GM23248 (cell line): ENCODE measurements around the gene BMPR2. TPM values are rescaled to one million over a fixed set of nuclear protein-coding genes. Genes with fewer than 3 reads are reported as not detected.

Source experiments
- DNase-seq: peaks from one replicate; pipeline ENCODE4 v3.0.0-alpha.2; 2015
- H2AFZ ChIP-seq: fragments of 200-600 bp; sonication (generic); 2 replicates; pipeline ENCODE4 v1.6.1; 2016; ENCODE audit warnings: antibody characterized with exemption
- H3F3A ChIP-seq: fragments of 200-600 bp; sonication (generic); 2 replicates; pipeline ENCODE4 v1.6.1; 2016; ENCODE audit warnings: mild to moderate bottlenecking, antibody characterized with exemption, mixed run types; ENCODE audit not compliant: insufficient read depth
- H3K27ac ChIP-seq: fragments of 200-600 bp; sonication (generic); 2 replicates; pipeline ENCODE4 v1.5.1; 2016; ENCODE audit warnings: mild to moderate bottlenecking
- H3K27me3 ChIP-seq: fragments of 200-600 bp; sonication (generic); replicated peaks from 2 replicates; pipeline ENCODE4 v1.6.1; 2016; ENCODE audit warnings: mild to moderate bottlenecking; ENCODE audit not compliant: insufficient read depth
- H3K36me3 ChIP-seq: fragments of 200-600 bp; sonication (generic); 2 replicates; pipeline ENCODE4 v1.6.1; 2016; ENCODE audit warnings: low read depth, mild to moderate bottlenecking
- H3K4me1 ChIP-seq: fragments of 200-600 bp; sonication (generic); 2 replicates; pipeline ENCODE4 v1.6.1; 2016; ENCODE audit warnings: mild to moderate bottlenecking; ENCODE audit not compliant: insufficient read depth
- H3K4me2 ChIP-seq: fragments of 200-600 bp; sonication (generic); one replicate; pipeline ENCODE4 v1.6.1; 2016; ENCODE audit warnings: mild to moderate bottlenecking; ENCODE audit not compliant: unreplicated experiment
- H3K4me3 ChIP-seq: fragments of 200-600 bp; sonication (generic); 2 replicates; pipeline ENCODE4 v1.5.1; 2016; ENCODE audit warnings: mild to moderate bottlenecking
- H3K79me2 ChIP-seq: fragments of 200-600 bp; sonication (generic); 2 replicates; pipeline ENCODE4 v1.6.1; 2016; ENCODE audit warnings: mild to moderate bottlenecking; ENCODE audit not compliant: insufficient read depth
- H3K9ac ChIP-seq: fragments of 200-600 bp; sonication (generic); 2 replicates; pipeline ENCODE4 v1.6.1; 2016; ENCODE audit warnings: mild to moderate bottlenecking
- H3K9me2 ChIP-seq: fragments of 200-600 bp; sonication (generic); 2 replicates; pipeline ENCODE4 v1.6.1; 2016; ENCODE audit warnings: mixed run types, mild to moderate bottlenecking, moderate library complexity; ENCODE audit not compliant: insufficient read depth
- H3K9me3 ChIP-seq: fragments of 200-600 bp; sonication (generic); one replicate; pipeline ENCODE4 v1.6.1; 2017; ENCODE audit warnings: low read depth
- H4K20me1 ChIP-seq: fragments of 200-600 bp; sonication (generic); 2 replicates; pipeline ENCODE4 v1.6.0; 2016; ENCODE audit not compliant: insufficient read depth
- EZH2 ChIP-seq: fragments of 200-600 bp; sonication (generic); IDR thresholded peaks from 2 replicates; pipeline ENCODE4 v1.6.1; 2018; ENCODE audit warnings: antibody characterized with exemption, mild to moderate bottlenecking; ENCODE audit not compliant: insufficient read depth, poor library complexity, severe bottlenecking
- EZH2phosphoT487 ChIP-seq: fragments of 200-600 bp; sonication (generic); IDR thresholded peaks from 2 replicates; pipeline ENCODE4 v1.6.1; 2018; ENCODE audit warnings: antibody characterized with exemption, moderate library complexity, mild to moderate bottlenecking, low read depth; ENCODE audit not compliant: insufficient read depth
- WGBS, 2 experiments: methylation state at CpG; one replicate each; pipeline ENCODE4 v1.1.6; 2015 to 2017; ENCODE audit warnings: low lambda C conversion rate in 2 of 2, low coverage in 1 of 2; ENCODE audit errors: missing lambda C conversion rate in 2 of 2; 5-methylcytosine and 5-hydroxymethylcytosine counted together
- in situ Hi-C: fragments of 300-500 bp; cut with MboI; formaldehyde crosslinking; loops from 2 replicates; pipeline ENCODE4 v1.15.0; 2020
- polyA plus RNA-seq: library from polyadenylated mRNA; unstranded; fragments of >200 nt; fragmentation: Nextera tagmentation; extraction: Ambion mirVana; gene quantifications from 2 replicates; pipeline ENCODE4 v1.2.1, GENCODE V29; 2016
- total RNA-seq: library from RNA; depleted of rRNA; stranded (reverse); fragments of >200 nt; shearing (Covaris generic); gene quantifications from 2 replicates; pipeline ENCODE4 v1.2.3, GENCODE V29; 2014

Gene BMPR2
- total and polyA plus RNA-seq, 2 experiments from 2014 or later = 17.8 to 31.3 TPM

DNA sequence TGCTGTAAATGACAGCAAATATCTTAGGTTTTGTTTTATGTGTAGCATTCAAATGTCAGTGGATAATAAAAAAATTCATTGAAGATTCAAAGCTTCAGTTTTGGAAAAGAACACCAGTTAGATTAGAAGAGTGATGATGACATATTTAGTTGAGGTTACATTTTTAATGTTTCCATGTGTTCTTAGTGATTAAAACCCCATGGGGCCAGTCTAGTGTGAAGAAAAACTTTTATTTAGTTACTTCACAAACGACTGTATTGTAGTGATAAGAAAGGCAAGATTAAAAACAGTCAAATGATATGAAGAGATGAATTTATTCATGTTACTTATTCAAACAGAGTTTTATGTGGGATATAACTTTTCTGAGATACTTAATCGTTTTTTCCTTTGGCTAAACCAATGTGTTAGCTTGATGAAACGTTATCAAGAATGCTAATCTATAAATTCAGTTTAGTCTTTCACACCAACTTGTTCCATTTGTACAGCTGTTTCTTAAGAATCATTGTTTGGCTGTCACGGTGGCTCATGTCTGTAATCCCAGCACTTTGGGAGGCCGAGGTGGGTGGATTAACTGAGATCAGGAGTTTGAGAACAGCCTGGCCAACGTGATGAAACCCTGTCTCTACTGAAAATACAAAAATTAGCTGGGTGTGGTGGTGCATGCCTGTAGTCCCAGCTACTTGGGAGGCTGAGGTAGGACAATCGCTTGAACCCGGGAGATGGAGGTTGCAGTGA lies 11.6 kb downstream of the BMPR2 start:
- peaks cover 3% of the 10 kb centered on the region; the same call in 1 of the 2 replicates for H4K20me1 ChIP-seq
- H3K9ac ChIP-seq = 0 out of 2 replicates have a peak overlapping the region, but pooled peaks have one; percentile 18
- H3K79me2 ChIP-seq = peaks cover 100% of the 10 kb centered on the region
- H3K9me2 ChIP-seq = no peaks in the 10 kb centered on the region
- in situ Hi-C loops = no loop called here
- H3K4me2 ChIP-seq = peak overlapping the region; percentile 25
- peak; percentile 32 for DNase-seq
- H3K36me3 ChIP-seq = no peaks in the 10 kb centered on the region
- WGBS, 2 experiments = 34 to 35% methylated on average over 8 of the region's 8 CpGs
- peaks cover 26% of the 10 kb centered on the region for H3K4me1 ChIP-seq
- H3K27me3 ChIP-seq = no peaks in the 10 kb centered on the region
- H2AFZ ChIP-seq = peak overlapping the region; percentile 10; the same call in 1 of the 2 replicates
- H3K4me3 ChIP-seq = no peak overlapping the region
- peaks cover 11% of the 10 kb centered on the region; the same call in 1 of the 2 replicates for H3F3A ChIP-seq
- peak overlapping the region; percentile 38 for H3K27ac ChIP-seq
- no peak for TF ChIP-seq EZH2
- TF ChIP-seq EZH2phosphoT487 = no peak
- H3K9me3 ChIP-seq = no peaks in the 10 kb centered on the region

GRCh38 chr2:202400941-202401340 lies 24.8 kb downstream of the BMPR2 start:
- no peak overlapping the region for H3K27ac ChIP-seq
- no peak overlapping the region for H3K4me3 ChIP-seq
- no peak overlapping the region for H3K9ac ChIP-seq
- H2AFZ ChIP-seq = no peak overlapping the region
- TF ChIP-seq EZH2 (no peak), EZH2phosphoT487 (no peak)
- no peaks in the 10 kb centered on the region for H3K9me2 ChIP-seq
- H3K79me2 ChIP-seq = peaks cover 100% of the 10 kb centered on the region
- H3K27me3 ChIP-seq = no peaks in the 10 kb centered on the region
- in situ Hi-C loops = no loop called here
- no peak overlapping the region for H3K4me2 ChIP-seq
- no peaks in the 10 kb centered on the region for H3K4me1 ChIP-seq
- DNase-seq = no peak
- no peaks in the 10 kb centered on the region for H3K36me3 ChIP-seq
- no peaks in the 10 kb centered on the region for H3K9me3 ChIP-seq
- peaks cover 3% of the 10 kb centered on the region; the same call in 1 of the 2 replicates for H4K20me1 ChIP-seq
- no peaks in the 10 kb centered on the region for H3F3A ChIP-seq

DNA sequence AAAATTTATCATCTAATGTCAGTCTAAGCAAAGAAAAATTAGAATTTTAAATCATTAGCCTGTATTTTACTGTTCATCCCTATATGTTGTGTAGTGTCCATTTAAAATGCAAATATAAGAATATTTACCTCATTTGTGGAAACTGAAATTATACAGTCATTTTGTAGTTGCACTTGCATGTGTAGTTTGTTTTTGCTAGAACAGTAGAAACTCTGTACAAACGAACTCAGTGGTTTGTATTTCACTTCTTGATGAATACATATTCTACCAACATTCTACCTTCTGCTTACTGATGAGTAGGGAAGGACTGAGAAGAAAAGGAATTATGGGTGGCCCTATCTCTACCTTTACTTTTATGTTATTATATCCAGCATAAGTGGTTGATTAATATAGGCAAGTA lies 29.7 kb downstream of the BMPR2 start:
- no peaks in the 10 kb centered on the region for H3K9me2 ChIP-seq
- H3K27ac ChIP-seq = no peak overlapping the region
- no peak for DNase-seq
- in situ Hi-C loops = no loop called here
- no peaks in the 10 kb centered on the region for H3K27me3 ChIP-seq
- H3K4me2 ChIP-seq = no peak overlapping the region
- no peak overlapping the region for H3K4me3 ChIP-seq
- no peak overlapping the region for H3K9ac ChIP-seq
- WGBS, 2 experiments = 91 to 95% methylated on average over 1 of the region's 1 CpG
- H3K36me3 ChIP-seq = no peaks in the 10 kb centered on the region
- no peaks in the 10 kb centered on the region for H3K4me1 ChIP-seq
- no peaks in the 10 kb centered on the region for H3F3A ChIP-seq
- H3K9me3 ChIP-seq = no peaks in the 10 kb centered on the region
- H3K79me2 ChIP-seq = peaks cover 100% of the 10 kb centered on the region
- TF ChIP-seq EZH2 (no peak), EZH2phosphoT487 (no peak)
- H2AFZ ChIP-seq = no peak overlapping the region
- peaks cover 5% of the 10 kb centered on the region; the same call in 1 of the 2 replicates for H4K20me1 ChIP-seq

DNA sequence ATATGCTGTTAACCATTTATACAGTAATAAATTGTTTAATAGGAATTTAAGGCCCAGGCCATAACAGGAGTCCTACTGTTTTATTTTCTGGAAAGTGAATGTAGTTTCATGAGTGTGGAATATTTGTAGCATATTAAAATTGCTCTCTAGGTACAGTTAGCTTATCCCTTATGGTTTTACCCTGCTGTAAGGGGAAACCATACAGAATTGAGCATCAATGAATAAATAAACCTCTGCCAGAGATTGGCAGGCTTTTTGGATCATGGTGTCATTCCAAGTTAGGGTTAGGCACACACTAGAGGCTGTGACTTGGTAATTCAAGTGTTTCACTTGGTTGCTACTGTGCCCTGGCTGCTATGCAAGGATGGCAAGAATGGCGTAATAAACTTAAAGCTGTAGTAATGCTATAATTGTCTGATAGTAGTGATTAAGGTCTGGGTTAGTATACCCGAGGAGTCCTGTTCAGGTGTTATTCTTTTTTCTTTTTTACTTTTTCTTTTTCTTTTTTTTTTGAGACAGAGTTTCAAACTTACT lies 30.4 kb downstream of the BMPR2 start:
- Histone ChIP-seq H3F3A (no peaks in the 10 kb centered on the region; the same call in 1 of the 2 replicates), H3K36me3 (no peaks in the 10 kb centered on the region), H3K9me3 (no peaks in the 10 kb centered on the region), H4K20me1 (peaks cover 5% of the 10 kb centered on the region; the same call in 1 of the 2 replicates), H3K27ac (no peak overlapping the region), H3K79me2 (peaks cover 100% of the 10 kb centered on the region), H3K4me3 (no peak overlapping the region), H3K9ac (no peak overlapping the region), H3K27me3 (no peaks in the 10 kb centered on the region), H3K4me1 (no peaks in the 10 kb centered on the region), H2AFZ (no peak overlapping the region), H3K9me2 (no peaks in the 10 kb centered on the region), H3K4me2 (no peak overlapping the region)
- peak; percentile 25 for DNase-seq
- TF ChIP-seq EZH2 (no peak), EZH2phosphoT487 (no peak)
- WGBS, 2 experiments = 56 to 70% methylated on average over 2 of the region's 2 CpGs
- in situ Hi-C loops = no loop called here
